Caco-2 (cell line): ENCODE data around the gene ERC1. TPM values are rescaled to one million over a fixed set of nuclear protein-coding genes. Genes with fewer than 3 reads are reported as not detected.
A peak's percentile ranks its signal among the peaks of the same experiment; 100 is the strongest.

Experiments used
- BruUV-seq: library from RNA; stranded (reverse); fragments of 400-500 nt; replicated peaks from 2 replicates; lab custom pipeline; 2021; lab: Mats Ljungman, UMichigan
- CTCF ChIA-PET: fragments of 300-600 bp; sonication (Branson Sonifier 250); formaldehyde crosslinking; loops from one replicate; lab custom pipeline; 2022; ENCODE audit warnings: antibody characterized with exemption; lab: Charles Lee
- POLR2A ChIA-PET: fragments of 300-600 bp; sonication (Branson Sonifier 250); formaldehyde crosslinking; loops from one replicate; lab custom pipeline; 2022; ENCODE audit warnings: antibody characterized with exemption; lab: Charles Lee
- DNase-seq, 2 experiments: peaks; one replicate each; pipeline versions ENCODE4 v3.0.0 to v3.0.0-alpha.2; 2020 to 2022
- H3K27me3 ChIP-seq: replicated peaks from 2 replicates; pipeline ENCODE4 v1.6.0; 2011; ENCODE audit warnings: low read length; ENCODE audit not compliant: control insufficient read depth, insufficient read depth
- H3K36me3 ChIP-seq: 2 replicates; pipeline ENCODE4 v1.5.1; 2011; ENCODE audit warnings: low read length; ENCODE audit not compliant: control insufficient read depth, insufficient read depth
- H3K4me1 ChIP-seq: fragments of 250-450 bp; sonication (Bioruptor Pico); 2 replicates; pipeline ENCODE4 v1.5.1; 2020; ENCODE audit warnings: mild to moderate bottlenecking
- H3K4me3 ChIP-seq: 2 replicates; pipeline ENCODE4 v1.5.1; 2011; ENCODE audit warnings: low read depth, mild to moderate bottlenecking, control low read depth, low read length
- H3K9me3 ChIP-seq: fragments of 250-450 bp; sonication (Bioruptor Pico); 2 replicates; pipeline ENCODE4 v1.5.1; 2020; ENCODE audit warnings: mild to moderate bottlenecking, moderate library complexity
- H3K27ac Mint-ChIP-seq: one replicate; pipeline ENCODE4 v1.8.0; 2022; ENCODE audit warnings: mixed read lengths; ENCODE audit not compliant: unreplicated experiment
- H3K27me3 Mint-ChIP-seq: one replicate; pipeline ENCODE4 v1.8.0; 2022; ENCODE audit warnings: mixed read lengths; ENCODE audit not compliant: insufficient read depth, unreplicated experiment
- H3K36me3 Mint-ChIP-seq: one replicate; pipeline ENCODE4 v1.8.0; 2022; ENCODE audit warnings: mild to moderate bottlenecking, mixed read lengths; ENCODE audit not compliant: insufficient read depth, unreplicated experiment
- H3K4me1 Mint-ChIP-seq: one replicate; pipeline ENCODE4 v1.8.0; 2022; ENCODE audit warnings: low read depth, mixed read lengths; ENCODE audit not compliant: unreplicated experiment
- H3K4me3 Mint-ChIP-seq: one replicate; pipeline ENCODE4 v1.8.0; 2022; ENCODE audit warnings: mild to moderate bottlenecking, moderate library complexity, mixed read lengths; ENCODE audit not compliant: unreplicated experiment
- H3K9me3 Mint-ChIP-seq: one replicate; pipeline ENCODE4 v1.8.0; 2022; ENCODE audit warnings: mixed read lengths; ENCODE audit not compliant: unreplicated experiment
- intact Hi-C: fragments of 100-400 bp; cut with micrococcal nuclease; formaldehyde crosslinking; loops from one replicate; pipeline ENCODE4 v1.10.0; 2022; ENCODE audit not compliant: unreplicated experiment
- total RNA-seq: library from RNA; stranded (reverse); gene quantifications from 2 replicates; pipeline ENCODE4 v1.2.3, GENCODE V29; 2022
- TF ChIP-seq, protein P1 (sequence below), 2 experiments: fragments of 200-600 bp in 1 of 2; IDR thresholded peaks; 1 replicate in 1 of 2; 2 replicates in 1 of 2; pipeline versions ENCODE4 v1.5.1 to v1.8.0; 2011 to 2022; ENCODE audit warnings: antibody characterized with exemption in 1 of 2, control low read depth in 1 of 2, inconsistent platforms in 1 of 2, low read depth in 1 of 2, low read length in 1 of 2, mild to moderate bottlenecking in 1 of 2, moderate library complexity in 1 of 2; ENCODE audit not compliant: insufficient read depth in 1 of 2, severe bottlenecking in 1 of 2, unreplicated experiment in 1 of 2

ERC1 gene
- total RNA-seq, 1 experiment from 2014 or later = 88.4 TPM

DNA sequence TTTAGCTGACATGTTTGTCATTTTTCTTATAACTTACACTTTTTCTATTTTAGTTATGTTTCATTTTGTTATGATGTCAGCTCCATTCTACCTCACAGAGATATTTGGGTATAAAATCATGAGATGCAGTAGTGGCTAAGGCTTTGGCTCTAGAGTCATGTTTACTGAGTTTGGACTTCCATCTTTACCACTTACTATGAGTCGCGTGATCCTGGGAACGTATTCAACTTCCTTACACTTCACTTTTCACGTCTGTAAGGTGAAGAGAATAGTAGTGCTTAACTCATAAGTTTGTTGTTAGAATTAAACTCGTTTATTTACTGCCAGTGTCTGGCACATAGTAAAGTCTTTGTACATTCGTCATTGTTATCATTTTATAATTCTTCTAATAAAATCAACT is 126.3 kb downstream of the ERC1 start:
- H3K9me3 ChIP-seq = peaks cover 7% of the 10 kb centered on the region
- H3K36me3 ChIP-seq = no peaks in the 10 kb centered on the region
- POLR2A ChIA-PET = interaction anchor here (0.6 kb wide), 1 partner anchor 486 kb away, joined by 6 read pairs; no protein-coding TSS in a partner anchor
- CTCF ChIA-PET = interaction anchor here (0.6 to 2.6 kb wide), 55 partner anchors 8 to 822 kb away, joined by 3 to 91 read pairs (median 5); partner anchors contain the start of gene WNT5B
- no peak overlapping the region for H3K4me3 ChIP-seq
- no peaks in the 10 kb centered on the region for H3K4me1 Mint-ChIP-seq
- no peak for DNase-seq
- peaks cover 14% of the 10 kb centered on the region for H3K36me3 Mint-ChIP-seq
- H3K27me3 ChIP-seq = no peaks in the 10 kb centered on the region
- H3K27ac Mint-ChIP-seq = no peak overlapping the region
- TF ChIP-seq, protein P1, sequence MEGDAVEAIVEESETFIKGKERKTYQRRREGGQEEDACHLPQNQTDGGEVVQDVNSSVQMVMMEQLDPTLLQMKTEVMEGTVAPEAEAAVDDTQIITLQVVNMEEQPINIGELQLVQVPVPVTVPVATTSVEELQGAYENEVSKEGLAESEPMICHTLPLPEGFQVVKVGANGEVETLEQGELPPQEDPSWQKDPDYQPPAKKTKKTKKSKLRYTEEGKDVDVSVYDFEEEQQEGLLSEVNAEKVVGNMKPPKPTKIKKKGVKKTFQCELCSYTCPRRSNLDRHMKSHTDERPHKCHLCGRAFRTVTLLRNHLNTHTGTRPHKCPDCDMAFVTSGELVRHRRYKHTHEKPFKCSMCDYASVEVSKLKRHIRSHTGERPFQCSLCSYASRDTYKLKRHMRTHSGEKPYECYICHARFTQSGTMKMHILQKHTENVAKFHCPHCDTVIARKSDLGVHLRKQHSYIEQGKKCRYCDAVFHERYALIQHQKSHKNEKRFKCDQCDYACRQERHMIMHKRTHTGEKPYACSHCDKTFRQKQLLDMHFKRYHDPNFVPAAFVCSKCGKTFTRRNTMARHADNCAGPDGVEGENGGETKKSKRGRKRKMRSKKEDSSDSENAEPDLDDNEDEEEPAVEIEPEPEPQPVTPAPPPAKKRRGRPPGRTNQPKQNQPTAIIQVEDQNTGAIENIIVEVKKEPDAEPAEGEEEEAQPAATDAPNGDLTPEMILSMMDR (IDR thresholded peaks at IDR 0.05; ENCODE audit: insufficient read depth in 1 of 2, low read depth in 1 of 2, low read length in 1 of 2, severe bottlenecking in 1 of 2, unreplicated experiment in 1 of 2) = no peak
- no TSS peak for BruUV-seq
- H3K9me3 Mint-ChIP-seq = peaks cover 15% of the 10 kb centered on the region
- H3K4me3 Mint-ChIP-seq = no peak overlapping the region
- no peaks in the 10 kb centered on the region for H3K27me3 Mint-ChIP-seq
- intact Hi-C loops = loop anchor here (10.0 kb wide), 1 partner anchor 157 kb away; no protein-coding TSS in a partner anchor
- H3K4me1 ChIP-seq = no peaks in the 10 kb centered on the region

DNA sequence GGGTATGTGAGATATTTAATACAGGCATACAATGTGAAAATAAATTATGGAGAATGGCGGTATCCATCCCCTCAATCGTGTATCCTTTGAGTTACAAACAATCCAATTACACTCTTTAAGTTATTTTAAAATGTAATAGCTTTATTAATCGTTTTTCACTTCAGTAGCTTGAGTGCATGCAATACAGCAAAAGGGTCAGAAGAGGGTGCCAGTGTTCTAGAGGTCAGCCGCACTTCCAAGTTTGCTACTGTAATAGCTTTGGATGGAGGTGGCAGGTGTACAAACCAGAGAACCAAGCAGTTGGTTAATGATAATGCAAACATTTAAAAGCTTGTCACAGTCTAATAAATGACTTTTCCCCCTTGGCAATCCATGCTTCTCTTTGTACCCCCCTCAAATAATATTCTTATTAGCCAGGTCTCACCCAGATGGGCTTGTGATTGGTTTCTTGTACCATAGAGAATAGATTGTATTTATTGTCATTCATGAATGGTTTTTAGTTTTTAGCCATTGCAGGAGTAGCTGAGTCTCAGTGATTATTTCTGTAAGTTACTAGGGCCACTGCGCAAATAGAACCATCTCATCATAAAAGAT is 127.0 kb downstream of the ERC1 start:
- H3K4me1 ChIP-seq = no peaks in the 10 kb centered on the region
- CTCF ChIA-PET = interaction anchor here (0.6 to 2.6 kb wide), 67 partner anchors 9 to 822 kb away, joined by 3 to 91 read pairs (median 4); partner anchors contain the start of genes FBXL14 and WNT5B
- H3K27me3 Mint-ChIP-seq = no peaks in the 10 kb centered on the region
- peaks cover 7% of the 10 kb centered on the region for H3K9me3 ChIP-seq
- TF ChIP-seq, protein P1 (IDR thresholded peaks at IDR 0.05; ENCODE audit: insufficient read depth in 1 of 2, low read depth in 1 of 2, low read length in 1 of 2, severe bottlenecking in 1 of 2, unreplicated experiment in 1 of 2) = peak; percentile 97 to 99
- DNase-seq = peak; percentile 72 to 79
- H3K4me1 Mint-ChIP-seq = peaks cover 4% of the 10 kb centered on the region
- H3K4me3 Mint-ChIP-seq = no peak overlapping the region
- no peak overlapping the region for H3K27ac Mint-ChIP-seq
- no peak overlapping the region for H3K4me3 ChIP-seq
- H3K36me3 Mint-ChIP-seq = peaks cover 14% of the 10 kb centered on the region
- POLR2A ChIA-PET = no interaction called here
- H3K27me3 ChIP-seq = no peaks in the 10 kb centered on the region
- BruUV-seq = no TSS peak
- intact Hi-C loops = loop anchor here (1.0 to 10.0 kb wide), 2 partner anchors 157 to 487 kb away; no protein-coding TSS in a partner anchor
- H3K36me3 ChIP-seq = no peaks in the 10 kb centered on the region
- peaks cover 22% of the 10 kb centered on the region for H3K9me3 Mint-ChIP-seq

DNA sequence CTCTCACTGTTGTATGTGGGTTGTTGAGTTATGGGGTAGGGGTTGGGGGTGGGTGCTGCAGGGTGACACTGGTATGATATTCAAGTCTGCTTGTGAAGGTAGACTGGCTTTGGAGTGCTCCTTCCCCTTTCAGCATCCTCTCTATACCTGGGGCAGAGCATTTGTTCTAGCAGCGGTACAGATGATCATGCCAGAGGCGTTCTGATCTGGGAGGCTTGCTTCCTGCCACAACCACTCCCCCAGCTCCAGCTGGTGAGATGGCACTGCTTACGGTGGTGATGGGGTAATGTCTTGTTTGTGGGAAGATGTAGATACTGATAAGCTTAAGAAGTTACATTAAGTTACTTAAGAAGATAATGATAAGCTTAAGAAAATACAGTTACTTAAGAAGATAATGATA is 131.8 kb downstream of the ERC1 start:
- peaks cover 7% of the 10 kb centered on the region for H3K9me3 ChIP-seq
- no TSS peak for BruUV-seq

More for the DNA sequence above, 131.8 kb downstream of the ERC1 start:
- TF ChIP-seq, protein P1 (IDR thresholded peaks at IDR 0.05; ENCODE audit: insufficient read depth in 1 of 2, low read depth in 1 of 2, low read length in 1 of 2, severe bottlenecking in 1 of 2, unreplicated experiment in 1 of 2) = no peak
- Mint-ChIP-seq H3K4me3 (no peak overlapping the region), H3K36me3 (peaks cover 18% of the 10 kb centered on the region), H3K27me3 (no peaks in the 10 kb centered on the region), H3K27ac (no peak overlapping the region), H3K4me1 (peaks cover 7% of the 10 kb centered on the region), H3K9me3 (peaks cover 23% of the 10 kb centered on the region)
- ChIA-PET CTCF (interaction anchor here (0.6 kb wide), 1 partner anchor 699 kb away, joined by 3 read pairs; no protein-coding TSS in a partner anchor), POLR2A (no interaction called here)
- no peak for DNase-seq
- intact Hi-C loops = no loop called here
- H3K27me3 ChIP-seq = no peaks in the 10 kb centered on the region
- no peaks in the 10 kb centered on the region; the same call in 1 of the 2 replicates for H3K4me1 ChIP-seq
- H3K36me3 ChIP-seq = no peaks in the 10 kb centered on the region
- H3K4me3 ChIP-seq = no peak overlapping the region
